ENCODE measurements around the gene SCAF1.

DNA sequence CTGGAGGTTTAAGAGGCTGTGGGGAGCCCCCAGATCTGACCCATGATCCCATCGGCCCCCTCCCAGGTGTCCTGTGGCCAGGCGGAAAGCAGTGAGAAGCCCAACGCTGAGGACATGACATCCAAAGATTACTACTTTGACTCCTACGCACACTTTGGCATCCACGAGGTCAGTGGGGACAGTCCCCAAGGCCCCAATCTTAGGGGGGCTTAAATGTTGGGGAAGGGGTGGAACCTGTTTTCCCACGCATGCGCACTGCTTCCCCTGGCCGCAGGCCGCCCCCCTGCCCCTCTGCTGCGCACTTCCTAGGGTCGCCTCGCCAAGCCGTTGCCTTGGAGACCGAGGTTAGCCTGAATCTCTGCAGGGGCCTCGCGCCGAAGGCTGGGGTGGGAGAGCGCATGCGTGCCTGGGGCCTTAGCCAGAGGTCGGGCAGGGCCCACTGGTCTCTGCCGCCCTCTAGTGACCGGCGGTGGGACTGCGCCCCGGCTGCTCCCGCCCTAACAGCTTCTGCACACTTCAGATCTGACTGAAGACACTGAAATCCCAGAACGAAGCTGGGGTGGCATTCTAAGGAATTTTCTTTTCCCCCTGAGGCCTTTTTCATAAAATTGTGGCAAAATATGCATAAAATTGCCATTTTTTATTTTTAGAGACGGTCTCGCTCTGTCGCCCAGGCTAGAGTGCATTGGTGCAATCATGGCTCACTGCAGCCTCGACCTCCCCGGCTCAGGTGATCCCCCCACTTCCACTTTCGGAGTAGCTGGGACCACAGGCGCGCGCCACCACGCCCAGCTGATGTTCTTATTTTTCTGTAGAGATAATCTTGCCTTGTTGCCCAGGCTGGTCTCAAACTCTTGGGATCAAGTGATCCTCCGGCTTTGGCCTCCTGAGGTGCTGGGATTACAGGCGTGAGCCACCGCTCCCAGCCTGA is 38.7 kb downstream of the SCAF1 start:
- TF ChIP-seq YY1 (IDR thresholded peaks at IDR 0.05; ENCODE audit: low read depth, low read length) (peak; percentile 63; the same call in 1 of the 2 replicates), EGR1 (IDR thresholded peaks at IDR 0.05; ENCODE audit: borderline replicate concordance in 1 of 2, low read depth in 2 of 2, low read length in 2 of 2) (0 out of 3 replicates have a peak, but pooled peaks of 1 of the 2 experiments have one; percentile 32), STAT1 (conservative IDR thresholded peaks at IDR 0.05) (0 out of 2 replicates have a peak, but pooled peaks have one; percentile 53)
- TF ChIP-seq, protein P1, sequence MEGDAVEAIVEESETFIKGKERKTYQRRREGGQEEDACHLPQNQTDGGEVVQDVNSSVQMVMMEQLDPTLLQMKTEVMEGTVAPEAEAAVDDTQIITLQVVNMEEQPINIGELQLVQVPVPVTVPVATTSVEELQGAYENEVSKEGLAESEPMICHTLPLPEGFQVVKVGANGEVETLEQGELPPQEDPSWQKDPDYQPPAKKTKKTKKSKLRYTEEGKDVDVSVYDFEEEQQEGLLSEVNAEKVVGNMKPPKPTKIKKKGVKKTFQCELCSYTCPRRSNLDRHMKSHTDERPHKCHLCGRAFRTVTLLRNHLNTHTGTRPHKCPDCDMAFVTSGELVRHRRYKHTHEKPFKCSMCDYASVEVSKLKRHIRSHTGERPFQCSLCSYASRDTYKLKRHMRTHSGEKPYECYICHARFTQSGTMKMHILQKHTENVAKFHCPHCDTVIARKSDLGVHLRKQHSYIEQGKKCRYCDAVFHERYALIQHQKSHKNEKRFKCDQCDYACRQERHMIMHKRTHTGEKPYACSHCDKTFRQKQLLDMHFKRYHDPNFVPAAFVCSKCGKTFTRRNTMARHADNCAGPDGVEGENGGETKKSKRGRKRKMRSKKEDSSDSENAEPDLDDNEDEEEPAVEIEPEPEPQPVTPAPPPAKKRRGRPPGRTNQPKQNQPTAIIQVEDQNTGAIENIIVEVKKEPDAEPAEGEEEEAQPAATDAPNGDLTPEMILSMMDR (IDR thresholded peaks at IDR 0.05 in 2 of 3, conservative IDR thresholded peaks at IDR 0.05 in 1 of 3; ENCODE audit: control insufficient read depth in 2 of 3, extremely low read depth in 1 of 3, insufficient read depth in 1 of 3, low read depth in 3 of 3, low read length in 3 of 3), result peak; percentile 99 to 100 (median 100); a peak in 5 of 6 replicates
- TF ChIP-seq, protein P2, sequence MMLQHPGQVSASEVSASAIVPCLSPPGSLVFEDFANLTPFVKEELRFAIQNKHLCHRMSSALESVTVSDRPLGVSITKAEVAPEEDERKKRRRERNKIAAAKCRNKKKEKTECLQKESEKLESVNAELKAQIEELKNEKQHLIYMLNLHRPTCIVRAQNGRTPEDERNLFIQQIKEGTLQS (IDR thresholded peaks at IDR 0.05; ENCODE audit: borderline replicate concordance, extremely low read depth, low read depth, low read length), result no peak
- TF ChIP-seq, protein P3, sequence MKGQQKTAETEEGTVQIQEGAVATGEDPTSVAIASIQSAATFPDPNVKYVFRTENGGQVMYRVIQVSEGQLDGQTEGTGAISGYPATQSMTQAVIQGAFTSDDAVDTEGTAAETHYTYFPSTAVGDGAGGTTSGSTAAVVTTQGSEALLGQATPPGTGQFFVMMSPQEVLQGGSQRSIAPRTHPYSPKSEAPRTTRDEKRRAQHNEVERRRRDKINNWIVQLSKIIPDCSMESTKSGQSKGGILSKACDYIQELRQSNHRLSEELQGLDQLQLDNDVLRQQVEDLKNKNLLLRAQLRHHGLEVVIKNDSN (IDR thresholded peaks at IDR 0.05; ENCODE audit: borderline replicate concordance, extremely low read length, insufficient read depth, low read depth, low read length), result no peak
